Stimulated activated CD8-positive, alpha-beta memory T cell treated with anti-CD3 and anti-CD28 coated beads, Interleukin-4, amount 100 ng/mL, for 1 hour (primary cell): ENCODE results near the gene C5AR1.
"Not testable (repeated sequence)": the region's sequence is repeated elsewhere in the genome, so short reads cannot be mapped to it uniquely, and the experiment has no call there.

Source experiments
- DNase-seq, 2 donors: peaks; one replicate each; pipeline ENCODE4 v3.0.0-alpha.2; 2020; ENCODE audit warnings: low read depth in 2 of 2, low spot score in 1 of 2

Gene C5AR1

DNA sequence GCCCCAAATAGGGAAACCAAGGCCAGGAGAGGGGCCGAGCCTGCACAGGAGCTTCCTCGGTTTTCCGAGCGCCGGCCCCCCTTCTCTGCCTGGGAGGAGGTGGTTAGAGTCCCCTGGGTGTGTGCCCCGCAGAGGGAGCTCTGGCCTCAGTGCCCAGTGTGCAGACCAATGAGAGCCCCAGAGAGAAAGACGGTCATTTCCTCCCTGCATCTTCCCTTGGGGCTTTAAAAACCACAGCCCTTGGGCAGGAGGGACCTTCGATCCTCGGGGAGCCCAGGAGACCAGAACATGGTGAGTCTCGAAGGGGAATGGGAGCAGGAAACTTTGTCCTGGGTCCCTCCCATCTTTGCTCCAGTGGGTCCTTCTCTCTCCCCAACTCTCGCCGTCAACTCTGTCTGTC is at the start of gene C5AR1:
C5AR1 (plus strand) TSS at position 254 of the 400 bp plus-strand sequence; CDS start at position 289, 35 bp downstream.
- no peak for DNase-seq

DNA sequence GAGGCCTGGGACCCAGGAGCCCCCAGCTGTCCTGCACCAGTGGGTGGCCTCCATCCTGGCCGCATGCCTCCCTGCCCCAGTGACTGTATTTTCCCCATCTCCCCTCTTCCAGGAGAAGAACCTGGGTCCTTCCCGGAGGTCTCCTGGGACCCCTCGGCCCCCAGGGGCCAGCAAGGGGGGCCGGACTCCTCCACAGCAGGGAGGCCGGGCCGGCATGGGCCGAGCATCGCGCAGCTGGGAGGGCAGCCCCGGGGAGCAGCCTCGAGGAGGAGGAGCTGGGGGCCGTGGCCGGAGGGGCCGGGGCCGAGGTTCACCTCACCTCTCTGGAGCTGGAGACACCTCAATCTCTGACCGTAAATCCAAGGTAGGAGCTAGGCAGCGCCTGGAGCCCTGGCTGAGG is 49.2 kb upstream of the C5AR1 start:
- no peak for DNase-seq

DNA sequence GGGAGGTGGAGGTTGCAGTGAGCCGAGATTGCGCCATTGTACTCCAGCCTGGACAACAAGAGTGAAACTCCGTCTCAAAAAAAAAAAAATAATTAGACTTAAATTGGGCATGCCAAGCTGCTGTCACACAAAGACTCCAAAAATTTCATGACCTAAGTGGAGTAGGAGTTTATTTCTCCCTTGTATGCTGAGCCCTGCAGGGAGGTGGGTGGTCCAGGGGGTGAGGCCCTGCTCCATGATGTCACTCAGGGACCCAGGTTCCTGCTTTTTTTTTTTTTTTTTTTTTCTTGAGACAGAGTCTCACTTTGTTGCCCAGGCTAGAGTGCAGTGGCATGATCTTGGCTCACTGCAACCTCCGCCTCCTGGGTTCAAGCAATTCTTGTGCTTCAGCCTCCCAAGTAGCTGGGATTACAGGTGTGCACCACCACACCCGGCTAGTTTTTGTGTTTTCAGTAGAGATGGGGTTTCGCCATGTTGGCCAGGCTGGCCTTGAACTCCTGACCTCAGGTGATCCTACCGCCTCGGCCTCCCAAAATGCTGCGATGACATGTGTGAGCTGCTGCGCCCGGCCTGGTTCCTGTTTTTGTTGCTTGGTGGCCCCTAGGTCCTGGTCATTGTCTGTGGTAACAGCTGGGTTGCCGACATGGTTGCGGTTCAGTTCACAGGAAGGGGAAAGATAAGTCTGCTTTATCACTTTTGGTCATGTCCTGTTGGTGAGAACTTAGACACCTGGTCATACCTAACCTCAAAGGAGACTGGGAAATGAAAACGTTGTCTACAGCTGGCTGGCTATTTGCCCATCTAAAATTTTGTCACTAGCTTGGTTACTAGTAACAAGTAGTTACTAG is 47.5 kb upstream of the C5AR1 start:
- DNase-seq = not testable (repeated sequence)

GRCh38 chr19:47264629-47265028 is 45.0 kb upstream of the C5AR1 start:
- DNase-seq = no peak

DNA sequence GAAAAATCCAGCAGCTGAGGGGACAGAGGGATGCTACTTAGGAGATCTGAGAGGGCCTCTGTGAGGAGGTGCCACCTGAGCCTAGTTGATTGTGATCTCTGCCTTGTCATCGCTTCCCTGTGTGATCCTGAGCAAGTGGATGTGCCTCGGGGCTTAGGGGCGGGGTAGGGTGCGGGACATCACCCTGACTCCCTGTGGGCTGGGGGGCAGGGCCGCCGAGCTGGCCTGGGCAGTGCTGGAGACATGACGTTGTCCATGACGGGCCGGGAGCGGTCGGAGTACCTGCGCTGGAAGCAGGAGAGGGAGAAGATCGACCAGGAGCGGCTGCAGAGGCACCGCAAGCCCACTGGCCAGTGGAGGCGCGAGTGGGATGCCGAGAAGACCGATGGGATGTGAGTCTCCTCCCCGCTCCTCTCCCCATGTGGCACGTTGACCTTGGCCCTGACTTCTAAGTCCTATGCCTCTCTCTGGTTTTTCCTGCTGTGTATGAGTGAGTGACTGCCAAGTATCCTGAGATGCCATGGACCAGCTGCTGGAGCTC is 43.2 kb upstream of the C5AR1 start:
- no peak for DNase-seq

DNA sequence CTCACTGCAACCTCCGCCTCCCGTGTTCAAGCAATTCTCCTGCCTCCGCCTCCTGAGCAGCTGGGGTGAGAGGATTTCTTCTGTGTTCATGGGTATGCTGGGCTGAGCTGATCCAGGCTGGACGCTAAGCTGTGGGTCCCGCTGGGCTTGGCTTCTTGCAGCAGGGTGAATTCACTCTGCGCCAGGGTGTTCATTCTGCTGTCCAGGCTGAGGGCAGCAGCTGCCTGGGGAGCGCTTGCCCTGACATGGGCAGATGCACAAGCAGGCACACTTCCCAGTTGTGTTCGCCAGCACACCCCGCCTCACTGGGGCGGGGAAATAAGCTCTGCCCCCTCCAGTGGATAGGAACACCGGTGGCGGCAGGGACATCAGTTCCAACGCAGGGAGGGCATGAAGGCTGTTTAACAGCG is 42.3 kb upstream of the C5AR1 start:
- DNase-seq = no peak

- DNase-seq = no peak
Measured at GRCh38 chr19:47268028-47268427, 41.6 kb upstream of the C5AR1 start.

- no peak for DNase-seq
Measured at GRCh38 chr19:47269596-47269995, 40.1 kb upstream of the C5AR1 start.

GRCh38 chr19:47270408-47270807 is 39.3 kb upstream of the C5AR1 start:
- DNase-seq = no peak

DNA sequence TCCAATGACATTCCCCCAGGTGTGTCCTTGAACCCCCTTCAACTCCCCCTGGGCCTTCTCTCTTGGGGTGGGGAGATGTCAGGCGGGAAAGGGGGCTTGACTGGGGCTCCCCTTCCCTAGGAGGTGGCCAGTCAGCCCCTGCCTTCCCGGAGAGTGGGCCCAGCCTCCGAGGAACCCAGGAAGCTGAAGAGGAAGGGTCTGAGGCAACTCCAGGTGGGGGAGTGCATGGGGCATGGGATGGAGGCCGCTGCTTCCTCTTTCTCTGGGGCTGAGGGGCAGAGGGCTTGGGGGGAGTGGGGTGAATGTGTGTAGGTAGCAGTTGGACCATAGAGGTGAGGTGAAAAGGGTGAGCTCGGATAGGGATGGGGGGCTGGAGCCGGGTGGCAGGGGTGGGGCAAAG is 37.7 kb upstream of the C5AR1 start:
- no peak for DNase-seq

DNA sequence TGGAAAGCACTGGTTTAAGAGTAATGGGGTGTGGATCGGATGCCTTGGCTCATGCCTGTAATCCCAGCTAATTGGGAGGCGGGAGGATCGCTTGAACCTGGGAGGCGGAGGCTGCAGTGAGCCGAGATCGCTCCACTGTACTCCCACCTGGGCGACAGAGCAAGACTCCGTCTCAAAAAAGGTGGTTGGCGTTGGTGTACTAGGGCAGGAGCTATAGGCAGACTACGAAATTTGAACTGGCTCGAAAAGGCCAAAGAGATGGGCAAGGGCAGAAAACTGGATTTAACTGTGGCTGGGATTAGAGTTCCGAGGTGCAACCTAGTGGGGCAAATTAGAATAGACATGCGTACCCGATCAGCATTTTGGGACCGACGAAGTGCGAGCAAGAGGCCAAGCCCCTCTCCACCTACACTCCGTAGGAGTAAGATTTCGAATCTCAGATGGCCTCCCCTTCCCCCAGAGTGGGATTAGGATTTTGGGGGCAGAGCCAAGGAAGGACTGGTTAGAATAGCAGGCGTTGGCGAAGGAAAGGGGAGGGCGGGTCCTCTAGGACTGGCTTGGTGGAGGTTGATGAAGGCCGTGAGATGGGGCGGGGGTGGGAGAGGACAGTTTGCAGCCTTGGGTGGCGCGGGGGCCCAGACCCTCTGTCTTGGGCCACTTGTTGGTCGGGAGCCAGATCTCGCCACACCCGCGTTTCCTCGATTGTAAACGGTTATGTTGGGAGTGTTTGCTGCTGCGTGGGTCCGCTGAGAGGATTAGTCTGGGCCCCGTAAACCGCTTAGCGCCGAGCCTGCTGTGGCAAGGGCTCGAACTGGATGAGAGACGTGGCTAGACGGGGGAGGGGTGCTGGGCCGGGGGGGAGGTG is 37.0 kb upstream of the C5AR1 start:
- no peak for DNase-seq

DNA sequence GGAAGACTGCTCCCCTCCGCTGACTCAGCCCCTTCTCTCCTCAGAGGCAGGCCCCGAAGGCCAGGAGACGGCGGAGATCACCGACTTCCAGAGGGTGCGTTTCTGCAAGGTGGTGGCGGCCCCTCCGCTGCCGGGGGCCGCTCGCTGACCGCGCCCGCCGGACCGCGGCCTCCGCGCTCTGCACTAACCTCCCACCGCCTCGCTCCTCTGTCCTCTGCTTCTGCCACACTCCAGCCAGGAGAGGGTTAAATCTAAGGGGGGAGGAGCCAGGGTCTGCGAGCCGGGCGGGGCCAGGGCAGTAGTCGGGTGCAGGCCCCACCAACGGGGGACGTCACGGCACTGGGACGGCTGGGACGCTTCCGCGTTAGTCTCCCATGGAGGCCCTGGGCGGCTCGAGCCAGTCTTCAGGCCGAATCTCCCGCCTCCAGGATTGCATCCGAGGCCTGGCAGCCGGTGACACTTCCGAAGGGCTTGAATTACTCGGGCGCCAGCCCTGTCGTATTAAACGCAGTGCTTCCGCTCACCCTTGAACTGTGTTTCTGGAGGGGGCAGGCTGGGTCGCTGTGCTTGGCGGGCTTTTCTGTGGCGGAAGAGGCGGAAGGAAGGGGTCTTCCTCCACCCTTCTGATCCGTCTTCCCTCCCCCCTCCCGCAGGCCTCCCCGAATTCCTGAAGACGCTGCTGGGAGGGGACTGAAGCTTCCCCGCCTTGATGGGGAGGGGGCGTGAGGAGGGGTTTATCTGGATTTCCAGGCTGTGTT is 36.2 kb upstream of the C5AR1 start:
- DNase-seq = peak; percentile 78 to 80

- DNase-seq = peak; percentile 100
Measured at GRCh38 chr19:47274071-47274890, 35.4 kb upstream of the C5AR1 start, which contains the start of gene INAFM1. TSS of gene INAFM1 (plus strand) at chr19:47274885. CDS start at chr19:47274920, 35 bp downstream.

- DNase-seq = no peak
Measured at GRCh38 chr19:47274891-47275761, 34.5 kb upstream of the C5AR1 start.

GRCh38 chr19:47275791-47276461 is 33.7 kb upstream of the C5AR1 start:
- no peak for DNase-seq

GRCh38 chr19:47276513-47276912 is 33.1 kb upstream of the C5AR1 start:
- DNase-seq = not testable (repeated sequence)

DNA sequence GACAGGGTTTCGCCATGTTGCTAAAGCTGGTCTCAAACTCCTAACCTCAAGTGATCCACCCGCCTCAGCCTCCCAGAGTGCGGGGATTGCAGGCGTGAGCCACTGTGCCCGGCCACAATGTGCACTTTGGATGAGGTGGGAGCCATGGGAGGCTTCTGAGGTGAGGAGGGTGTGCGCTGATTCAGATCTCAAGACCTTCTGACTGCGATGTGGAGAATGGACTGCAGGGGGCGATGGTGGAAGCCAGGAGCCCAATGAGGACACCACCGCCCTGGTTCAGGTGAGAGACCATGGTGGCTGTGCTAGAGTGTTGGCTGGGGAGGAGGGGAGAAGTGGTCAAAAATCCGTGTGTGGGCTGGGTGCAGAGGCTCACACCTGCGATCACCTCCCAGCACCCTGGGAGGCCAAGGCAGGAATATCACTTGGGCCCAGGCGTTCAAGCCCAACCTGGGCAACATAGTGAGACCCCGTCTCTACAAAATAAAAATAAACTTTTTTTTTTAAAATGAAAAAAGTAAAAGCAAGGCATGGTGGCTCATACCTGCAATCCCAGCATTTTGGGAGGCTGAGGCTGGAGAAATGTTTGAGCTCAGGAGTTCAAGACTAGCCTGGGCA is 29.4 kb upstream of the C5AR1 start:
- no peak for DNase-seq

GRCh38 chr19:47283405-47284059 is 26.1 kb upstream of the C5AR1 start:
- DNase-seq = no peak
